DOHH2 (cell line): Measurements from ENCODE around the gene PYURF.

Experiments used
- H3F3A ChIP-seq: fragments of 200-600 bp; sonication (generic), shearing (Covaris generic); 2 replicates; pipeline ENCODE4 v1.6.0; 2016; ENCODE audit warnings: antibody characterized with exemption, mild to moderate bottlenecking; ENCODE audit not compliant: control insufficient read depth, insufficient read depth
- H3K27ac ChIP-seq: fragments of 200-600 bp; sonication (generic); 2 replicates; pipeline ENCODE4 v1.5.1; 2014; ENCODE audit warnings: low read depth, mild to moderate bottlenecking, low read length, moderate library complexity
- H3K27me3 ChIP-seq: fragments of 200-600 bp; sonication (generic); 2 replicates; pipeline ENCODE4 v1.6.1; 2014; ENCODE audit warnings: mild to moderate bottlenecking, low read length, mixed read lengths; ENCODE audit not compliant: control insufficient read depth
- H3K36me3 ChIP-seq: fragments of 200-600 bp; sonication (generic); 2 replicates; pipeline ENCODE4 v1.6.1; 2014; ENCODE audit warnings: mild to moderate bottlenecking, low read length, moderate library complexity, mixed read lengths; ENCODE audit not compliant: control insufficient read depth
- H3K4me1 ChIP-seq: fragments of 200-600 bp; sonication (generic); 2 replicates; pipeline ENCODE4 v1.6.1; 2014; ENCODE audit warnings: mild to moderate bottlenecking, low read length, mixed read lengths; ENCODE audit not compliant: control insufficient read depth
- H3K4me2 ChIP-seq: fragments of 200-600 bp; sonication (generic); 2 replicates; pipeline ENCODE4 v1.6.0; 2014; ENCODE audit warnings: mild to moderate bottlenecking, low read length, moderate library complexity
- H3K4me3 ChIP-seq: fragments of 200-600 bp; sonication (generic); 2 replicates; pipeline ENCODE4 v1.5.1; 2014; ENCODE audit warnings: mild to moderate bottlenecking, low read length, mixed read lengths
- H3K79me2 ChIP-seq: fragments of 200-600 bp; sonication (generic); 2 replicates; pipeline ENCODE4 v1.6.1; 2014; ENCODE audit warnings: mild to moderate bottlenecking, low read length, mixed read lengths; ENCODE audit not compliant: control insufficient read depth
- H3K9me2 ChIP-seq: fragments of 200-600 bp; sonication (generic); replicated peaks from 2 replicates; pipeline ENCODE4 v1.6.1; 2014; ENCODE audit warnings: mild to moderate bottlenecking, low read length, mixed read lengths; ENCODE audit not compliant: control insufficient read depth
- H3K9me3 ChIP-seq: fragments of 200-600 bp; sonication (generic); 2 replicates; pipeline ENCODE4 v1.6.1; 2014; ENCODE audit warnings: antibody characterized with exemption, low read length, mixed read lengths; ENCODE audit not compliant: control insufficient read depth, insufficient read depth
- H4K20me1 ChIP-seq: fragments of 200-600 bp; sonication (generic); 2 replicates; pipeline ENCODE4 v1.6.0; 2014; ENCODE audit warnings: low read depth, mild to moderate bottlenecking, antibody characterized with exemption, low read length, moderate library complexity; ENCODE audit not compliant: control insufficient read depth, insufficient read depth
- EZH2phosphoT487 ChIP-seq: fragments of 200-600 bp; sonication (generic); IDR thresholded peaks from 2 replicates; pipeline ENCODE4 v1.6.1; 2017; ENCODE audit warnings: borderline replicate concordance, mild to moderate bottlenecking, antibody characterized with exemption, low read length, moderate library complexity, mixed read lengths
- TF ChIP-seq, protein P1 (sequence below): fragments of 200-600 bp; sonication (generic); IDR thresholded peaks from one replicate; pipeline ENCODE4 v1.5.1; 2014; ENCODE audit warnings: antibody characterized with exemption, mild to moderate bottlenecking, low read depth, low read length; ENCODE audit not compliant: poor library complexity, severe bottlenecking

The PYURF gene

DNA sequence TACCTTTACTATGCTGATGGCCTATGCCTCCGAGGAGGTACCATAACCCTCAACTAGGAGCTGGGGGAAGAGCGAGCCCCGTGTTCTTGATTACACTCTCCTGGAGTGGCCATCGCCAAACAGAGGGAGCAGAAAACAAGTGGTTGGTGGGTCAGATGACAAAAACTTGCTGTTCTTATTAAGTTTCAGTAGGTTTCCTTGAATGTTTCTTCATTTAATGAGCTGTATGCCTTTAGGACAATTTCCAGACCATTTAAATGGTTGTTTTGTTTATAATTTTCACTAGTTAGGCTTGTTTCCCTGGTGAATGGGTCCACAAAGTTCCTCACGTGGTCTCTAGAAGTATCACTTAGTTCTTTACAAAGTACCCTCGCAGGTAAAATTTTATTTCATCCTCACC is 4.7 kb downstream of the PYURF start:
- H3K27me3 ChIP-seq, result no peaks in the 10 kb centered on the region
- peaks cover 11% of the 10 kb centered on the region for H3K4me1 ChIP-seq
- no peaks in the 10 kb centered on the region for H3K9me3 ChIP-seq
- H3K4me3 ChIP-seq, result no peak overlapping the region
- no peak overlapping the region for H3K27ac ChIP-seq
- H3K79me2 ChIP-seq, result peaks cover 17% of the 10 kb centered on the region
- no peaks in the 10 kb centered on the region for H3K9me2 ChIP-seq
- H3K4me2 ChIP-seq, result no peak overlapping the region
- peaks cover 19% of the 10 kb centered on the region for H3K36me3 ChIP-seq
- H3F3A ChIP-seq, result no peaks in the 10 kb centered on the region; the same call in 1 of the 2 replicates
- TF ChIP-seq EZH2phosphoT487, result no peak
- TF ChIP-seq, protein P1, sequence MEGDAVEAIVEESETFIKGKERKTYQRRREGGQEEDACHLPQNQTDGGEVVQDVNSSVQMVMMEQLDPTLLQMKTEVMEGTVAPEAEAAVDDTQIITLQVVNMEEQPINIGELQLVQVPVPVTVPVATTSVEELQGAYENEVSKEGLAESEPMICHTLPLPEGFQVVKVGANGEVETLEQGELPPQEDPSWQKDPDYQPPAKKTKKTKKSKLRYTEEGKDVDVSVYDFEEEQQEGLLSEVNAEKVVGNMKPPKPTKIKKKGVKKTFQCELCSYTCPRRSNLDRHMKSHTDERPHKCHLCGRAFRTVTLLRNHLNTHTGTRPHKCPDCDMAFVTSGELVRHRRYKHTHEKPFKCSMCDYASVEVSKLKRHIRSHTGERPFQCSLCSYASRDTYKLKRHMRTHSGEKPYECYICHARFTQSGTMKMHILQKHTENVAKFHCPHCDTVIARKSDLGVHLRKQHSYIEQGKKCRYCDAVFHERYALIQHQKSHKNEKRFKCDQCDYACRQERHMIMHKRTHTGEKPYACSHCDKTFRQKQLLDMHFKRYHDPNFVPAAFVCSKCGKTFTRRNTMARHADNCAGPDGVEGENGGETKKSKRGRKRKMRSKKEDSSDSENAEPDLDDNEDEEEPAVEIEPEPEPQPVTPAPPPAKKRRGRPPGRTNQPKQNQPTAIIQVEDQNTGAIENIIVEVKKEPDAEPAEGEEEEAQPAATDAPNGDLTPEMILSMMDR, result no peak
- H4K20me1 ChIP-seq, result no peaks in the 10 kb centered on the region

DNA sequence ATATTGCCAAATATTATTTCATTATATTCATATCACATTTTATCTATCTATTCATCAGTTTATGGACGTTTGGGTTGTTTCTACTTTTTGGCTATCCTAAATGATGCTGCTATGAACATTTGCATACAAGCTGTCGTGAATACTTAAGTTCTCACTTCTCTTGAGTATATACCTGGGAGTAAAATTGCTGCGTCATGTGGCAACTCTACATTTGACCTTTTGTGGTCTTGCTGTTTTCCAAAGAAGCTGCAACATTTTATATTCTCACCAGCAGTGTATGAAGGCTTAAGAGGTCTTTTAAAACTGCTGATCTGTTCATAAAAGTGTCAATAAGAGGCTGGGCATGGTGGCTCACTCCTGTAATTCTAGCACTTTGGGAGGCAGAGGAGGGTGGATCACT is 5.8 kb downstream of the PYURF start:
- H3K36me3 ChIP-seq, result peaks cover 19% of the 10 kb centered on the region
- TF ChIP-seq, protein P1, result no peak
- no peak for TF ChIP-seq EZH2phosphoT487
- peaks cover 12% of the 10 kb centered on the region for H3K79me2 ChIP-seq

GRCh38 chr4:88516746-88517145 is 6.8 kb downstream of the PYURF start:
- no peak overlapping the region for H3K4me2 ChIP-seq
- no peak for TF ChIP-seq EZH2phosphoT487
- TF ChIP-seq, protein P1, result no peak
- no peaks in the 10 kb centered on the region for H3K9me2 ChIP-seq
- H3K4me3 ChIP-seq, result no peak overlapping the region
- no peaks in the 10 kb centered on the region for H3F3A ChIP-seq
- peaks cover under 1% of the 10 kb centered on the region for H3K79me2 ChIP-seq
- peaks cover 17% of the 10 kb centered on the region for H3K36me3 ChIP-seq
- H4K20me1 ChIP-seq, result no peaks in the 10 kb centered on the region
- H3K9me3 ChIP-seq, result no peaks in the 10 kb centered on the region
- no peaks in the 10 kb centered on the region for H3K4me1 ChIP-seq
- H3K27ac ChIP-seq, result no peak overlapping the region
- no peaks in the 10 kb centered on the region for H3K27me3 ChIP-seq

More for the DNA sequence above, 5.8 kb downstream of the PYURF start:
- H3K27ac ChIP-seq, result no peak overlapping the region
- no peak overlapping the region for H3K4me2 ChIP-seq
- no peaks in the 10 kb centered on the region; the same call in 1 of the 2 replicates for H3F3A ChIP-seq
- H3K4me1 ChIP-seq, result peaks cover 9% of the 10 kb centered on the region
- H3K27me3 ChIP-seq, result no peaks in the 10 kb centered on the region
- H3K4me3 ChIP-seq, result no peak overlapping the region
- no peaks in the 10 kb centered on the region for H3K9me3 ChIP-seq
- H4K20me1 ChIP-seq, result no peaks in the 10 kb centered on the region
- H3K9me2 ChIP-seq, result no peaks in the 10 kb centered on the region
